ENCODE measurements around the gene DNAJB2. TPM values are rescaled to one million over a fixed set of nuclear protein-coding genes. Genes with fewer than 3 reads are reported as not detected.

The DNAJB2 gene
- polyA plus RNA-seq, 3 donors, result 1.7 to 55.4 (median 1.9) TPM

GRCh38 chr2:219270055-219270372, 9.2 kb upstream of the DNAJB2 start:
- H4K20me1 ChIP-seq (ENCODE audit: insufficient read depth, low read length), result no peaks in the 10 kb centered on the region
- 98% methylated on average over 5 of the region's 5 CpGs for WGBS (ENCODE audit: insufficient coverage)
- H3K4me1 Mint-ChIP-seq, result no peaks in the 10 kb centered on the region

DNA sequence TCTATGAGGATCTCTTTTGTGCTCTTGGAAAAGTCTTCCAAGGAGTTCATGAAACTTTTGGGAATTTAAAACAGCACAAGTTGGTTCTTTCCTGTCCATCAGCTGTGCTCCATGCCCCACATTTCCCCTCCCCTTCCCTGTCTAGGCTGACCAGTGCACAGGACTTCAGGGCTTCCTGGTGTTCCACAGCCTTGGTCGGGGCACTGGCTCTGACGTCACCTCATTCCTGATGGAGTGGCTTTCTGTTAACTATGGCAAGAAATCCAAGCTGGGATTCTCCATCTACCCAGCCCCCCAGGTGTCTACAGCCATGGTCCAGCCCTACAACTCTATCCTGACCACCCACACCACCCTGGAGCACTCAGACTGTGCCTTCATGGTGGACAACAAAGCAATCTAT, 8.1 kb upstream of the DNAJB2 start:
- no peak overlapping the region for H3K27ac Mint-ChIP-seq
- no peaks in the 10 kb centered on the region for H3K4me1 Mint-ChIP-seq

More at GRCh38 chr2:219270055-219270372, 9.2 kb upstream of the DNAJB2 start:
- H3K27me3 Mint-ChIP-seq (ENCODE audit: low read depth in 3 of 3), result peaks cover 8 to 23% (median 19%) of the 10 kb centered on the region in 3 donors
- Histone ChIP-seq H3K9me3 (replicated peaks in 1 of 2; ENCODE audit: control insufficient read depth in 1 of 2, insufficient read depth in 1 of 2, low read length in 2 of 2) (no peaks in the 10 kb centered on the region), H3K4me1 (ENCODE audit: control insufficient read depth in 1 of 2, insufficient read depth in 2 of 2, low read length in 2 of 2) (no peaks in the 10 kb centered on the region), H3K4me3 (replicated peaks in 1 of 3; ENCODE audit: low read depth in 2 of 3, low read length in 3 of 3) (no peak overlapping the region), H3K27me3 (ENCODE audit: control insufficient read depth in 2 of 2, insufficient read depth in 2 of 2, low read length in 2 of 2) (no peaks in the 10 kb centered on the region), H3K9ac (ENCODE audit: insufficient read depth, low read length, poor library complexity, severe bottlenecking) (no peak overlapping the region), H3K4me2 (replicated peaks; ENCODE audit: extremely low read depth, low read length, poor library complexity, severe bottlenecking) (no peak overlapping the region), H3K36me3 (replicated peaks in 1 of 2; ENCODE audit: control insufficient read depth in 1 of 2, insufficient read depth in 2 of 2, low read length in 2 of 2) (no peaks in the 10 kb centered on the region), H3K79me2 (ENCODE audit: insufficient read depth, low read length) (no peaks in the 10 kb centered on the region), H3K27ac (ENCODE audit: low read depth in 1 of 2, low read length in 2 of 2) (no peak overlapping the region), H2AFZ (ENCODE audit: insufficient read depth, low read depth, low read length, poor library complexity, severe bottlenecking) (no peak overlapping the region)
- H3K4me3 Mint-ChIP-seq, result no peak overlapping the region
- DNase-seq, result no peak
- intact Hi-C loops (cut with micrococcal nuclease), result no loop called here
- TF ChIP-seq CTCF (IDR thresholded peaks at IDR 0.05), result no peak
- no peak overlapping the region for H3K27ac Mint-ChIP-seq
- H3K9me3 Mint-ChIP-seq, result no peaks in the 10 kb centered on the region
- H3K36me3 Mint-ChIP-seq, result no peaks in the 10 kb centered on the region

More for the DNA sequence above, 8.1 kb upstream of the DNAJB2 start:
- no peak overlapping the region for H3K27ac ChIP-seq (ENCODE audit: low read depth in 1 of 2, low read length in 2 of 2)
- 100% methylated on average over 2 of the region's 2 CpGs for WGBS (ENCODE audit: insufficient coverage)
- no peak overlapping the region for H3K9ac ChIP-seq (ENCODE audit: insufficient read depth, low read length, poor library complexity, severe bottlenecking)
- Mint-ChIP-seq H3K27me3 (ENCODE audit: low read depth in 3 of 3) (peaks cover 8 to 20% (median 19%) of the 10 kb centered on the region in 3 donors), H3K9me3 (no peaks in the 10 kb centered on the region), H3K36me3 (no peaks in the 10 kb centered on the region), H3K4me3 (no peak overlapping the region)
- H4K20me1 ChIP-seq (ENCODE audit: insufficient read depth, low read length), result no peaks in the 10 kb centered on the region
- no peaks in the 10 kb centered on the region for H3K27me3 ChIP-seq (ENCODE audit: control insufficient read depth in 2 of 2, insufficient read depth in 2 of 2, low read length in 2 of 2)
- no peak for DNase-seq
- H3K4me3 ChIP-seq (replicated peaks in 1 of 3; ENCODE audit: low read depth in 2 of 3, low read length in 3 of 3), result no peak overlapping the region
- no peak overlapping the region for H2AFZ ChIP-seq (ENCODE audit: insufficient read depth, low read depth, low read length, poor library complexity, severe bottlenecking)
- no peaks in the 10 kb centered on the region for H3K79me2 ChIP-seq (ENCODE audit: insufficient read depth, low read length)
- H3K4me1 ChIP-seq (ENCODE audit: control insufficient read depth in 1 of 2, insufficient read depth in 2 of 2, low read length in 2 of 2), result no peaks in the 10 kb centered on the region
- no peaks in the 10 kb centered on the region for H3K36me3 ChIP-seq (replicated peaks in 1 of 2; ENCODE audit: control insufficient read depth in 1 of 2, insufficient read depth in 2 of 2, low read length in 2 of 2)
- H3K4me2 ChIP-seq (replicated peaks; ENCODE audit: extremely low read depth, low read length, poor library complexity, severe bottlenecking), result no peak overlapping the region
- H3K9me3 ChIP-seq (replicated peaks in 1 of 2; ENCODE audit: control insufficient read depth in 1 of 2, insufficient read depth in 1 of 2, low read length in 2 of 2), result no peaks in the 10 kb centered on the region
- TF ChIP-seq CTCF (IDR thresholded peaks at IDR 0.05), result no peak
- intact Hi-C loops (cut with micrococcal nuclease), result no loop called here

All from CD14-positive monocyte (primary cell).